DND-41 (cell line): ENCODE data around the gene GSS.

Source experiments
- ATAC-seq: fragments of 200-7000 bp; cut with Tn5 transposase; 3 replicates; pipeline ENCODE4 v1.9.1; 2021; ENCODE audit warnings: low read depth; ENCODE audit not compliant: insufficient read depth
- DNase-seq: peaks from one replicate; pipeline ENCODE4 v3.0.0-alpha.2; 2020
- H2AFZ ChIP-seq: 2 replicates; pipeline ENCODE4 v1.6.0; 2012; ENCODE audit warnings: low read depth, low read length
- H3K27ac ChIP-seq: 2 replicates; pipeline ENCODE4 v1.5.1; 2012; ENCODE audit warnings: low read length, inconsistent platforms
- H3K27me3 ChIP-seq: fragments of 200-600 bp; sonication (generic); 2 replicates; pipeline ENCODE4 v1.6.0; 2012; ENCODE audit warnings: low read length, mild to moderate bottlenecking, inconsistent platforms; ENCODE audit not compliant: insufficient read depth, poor library complexity
- H3K36me3 ChIP-seq: 2 replicates; pipeline ENCODE4 v1.5.1; 2012; ENCODE audit warnings: low read length, inconsistent platforms; ENCODE audit not compliant: insufficient read depth
- H3K4me1 ChIP-seq: 2 replicates; pipeline ENCODE4 v1.5.1; 2012; ENCODE audit warnings: mild to moderate bottlenecking, low read length; ENCODE audit not compliant: insufficient read depth
- H3K4me2 ChIP-seq: 2 replicates; pipeline ENCODE4 v1.6.0; 2012; ENCODE audit warnings: mild to moderate bottlenecking, moderate library complexity, low read length, inconsistent platforms; ENCODE audit not compliant: insufficient read depth
- H3K4me3 ChIP-seq, 2 experiments: fragments of 200-600 bp in 1 of 2; shearing (Covaris generic) in 1 of 2; 2 replicates each; pipeline ENCODE4 v1.5.1; 2012 to 2016; ENCODE audit warnings: inconsistent platforms in 2 of 2, low read length in 2 of 2, mild to moderate bottlenecking in 2 of 2, low read depth in 1 of 2, moderate library complexity in 1 of 2
- H3K79me2 ChIP-seq: 2 replicates; pipeline ENCODE4 v1.6.0; 2012; ENCODE audit warnings: low read length, inconsistent platforms; ENCODE audit not compliant: insufficient read depth
- H3K9ac ChIP-seq: 2 replicates; pipeline ENCODE4 v1.6.0; 2012; ENCODE audit warnings: low read depth, mild to moderate bottlenecking, inconsistent platforms, low read length, moderate library complexity
- H3K9me3 ChIP-seq: 2 replicates; pipeline ENCODE4 v1.5.1; 2012; ENCODE audit warnings: low read length, moderate library complexity, mild to moderate bottlenecking, inconsistent platforms; ENCODE audit not compliant: insufficient read depth, severe bottlenecking
- H4K20me1 ChIP-seq: 2 replicates; pipeline ENCODE4 v1.6.0; 2012; ENCODE audit warnings: low read length; ENCODE audit not compliant: insufficient read depth
- CTCF ChIP-seq: IDR thresholded peaks from 2 replicates; pipeline ENCODE4 v1.5.1; 2012; ENCODE audit warnings: borderline replicate concordance, low read length, moderate library complexity, mild to moderate bottlenecking; ENCODE audit not compliant: poor library complexity, severe bottlenecking; ENCODE audit errors: extremely low read depth
- EZH2 ChIP-seq: IDR thresholded peaks from 3 replicates; pipeline ENCODE4 v1.6.1; 2012; ENCODE audit warnings: borderline replicate concordance, low read depth, mild to moderate bottlenecking, moderate library complexity, low read length, inconsistent platforms; ENCODE audit not compliant: severe bottlenecking

Gene GSS

GRCh38 chr20:34971561-34972235, 16.1 kb upstream of the GSS start:
- Histone ChIP-seq H3K4me3 (no peak overlapping the region), H3K4me2 (no peak overlapping the region), H4K20me1 (no peaks in the 10 kb centered on the region), H3K4me1 (no peaks in the 10 kb centered on the region), H3K9me3 (no peaks in the 10 kb centered on the region), H3K79me2 (no peaks in the 10 kb centered on the region), H2AFZ (no peak overlapping the region), H3K27ac (no peak overlapping the region), H3K9ac (no peak overlapping the region), H3K36me3 (no peaks in the 10 kb centered on the region), H3K27me3 (no peaks in the 10 kb centered on the region)
- ATAC-seq (no peak), DNase-seq (no peak)
- TF ChIP-seq EZH2 (no peak), CTCF (no peak)

GRCh38 chr20:34970846-34971560, 15.4 kb upstream of the GSS start:
- H3K4me2 ChIP-seq = no peak overlapping the region
- no peaks in the 10 kb centered on the region for H3K79me2 ChIP-seq
- TF ChIP-seq EZH2 = no peak
- TF ChIP-seq CTCF = no peak
- H3K4me3 ChIP-seq = no peak overlapping the region
- no peaks in the 10 kb centered on the region for H4K20me1 ChIP-seq
- H3K27ac ChIP-seq = no peak overlapping the region
- H3K36me3 ChIP-seq = no peaks in the 10 kb centered on the region
- ATAC-seq = no peak
- H3K27me3 ChIP-seq = no peaks in the 10 kb centered on the region
- H2AFZ ChIP-seq = no peak overlapping the region
- no peaks in the 10 kb centered on the region for H3K4me1 ChIP-seq
- H3K9me3 ChIP-seq = no peaks in the 10 kb centered on the region
- no peak overlapping the region for H3K9ac ChIP-seq
- DNase-seq = no peak

GRCh38 chr20:34970193-34970840, 14.7 kb upstream of the GSS start:
- H3K79me2 ChIP-seq = no peaks in the 10 kb centered on the region
- H3K9ac ChIP-seq = no peak overlapping the region
- DNase-seq (no peak), ATAC-seq (no peak)
- no peak overlapping the region for H3K27ac ChIP-seq
- no peak overlapping the region for H3K4me2 ChIP-seq
- H3K4me3 ChIP-seq = no peak overlapping the region
- H3K9me3 ChIP-seq = no peaks in the 10 kb centered on the region
- H2AFZ ChIP-seq = no peak overlapping the region
- TF ChIP-seq CTCF = no peak
- no peak for TF ChIP-seq EZH2
- H4K20me1 ChIP-seq = no peaks in the 10 kb centered on the region
- H3K36me3 ChIP-seq = no peaks in the 10 kb centered on the region
- H3K4me1 ChIP-seq = no peaks in the 10 kb centered on the region
- H3K27me3 ChIP-seq = no peaks in the 10 kb centered on the region
